ENCODE data around the gene RABEP1. TPM values are rescaled to one million over a fixed set of nuclear protein-coding genes. Genes with fewer than 3 reads are reported as not detected.

RABEP1 gene
- total and polyA plus RNA-seq, 9 of the 15 experiments (the other 6 are each of a cell fraction or from before 2014, with no cell fraction given): 8.2 to 38.9 (median 30.3) TPM

DNA sequence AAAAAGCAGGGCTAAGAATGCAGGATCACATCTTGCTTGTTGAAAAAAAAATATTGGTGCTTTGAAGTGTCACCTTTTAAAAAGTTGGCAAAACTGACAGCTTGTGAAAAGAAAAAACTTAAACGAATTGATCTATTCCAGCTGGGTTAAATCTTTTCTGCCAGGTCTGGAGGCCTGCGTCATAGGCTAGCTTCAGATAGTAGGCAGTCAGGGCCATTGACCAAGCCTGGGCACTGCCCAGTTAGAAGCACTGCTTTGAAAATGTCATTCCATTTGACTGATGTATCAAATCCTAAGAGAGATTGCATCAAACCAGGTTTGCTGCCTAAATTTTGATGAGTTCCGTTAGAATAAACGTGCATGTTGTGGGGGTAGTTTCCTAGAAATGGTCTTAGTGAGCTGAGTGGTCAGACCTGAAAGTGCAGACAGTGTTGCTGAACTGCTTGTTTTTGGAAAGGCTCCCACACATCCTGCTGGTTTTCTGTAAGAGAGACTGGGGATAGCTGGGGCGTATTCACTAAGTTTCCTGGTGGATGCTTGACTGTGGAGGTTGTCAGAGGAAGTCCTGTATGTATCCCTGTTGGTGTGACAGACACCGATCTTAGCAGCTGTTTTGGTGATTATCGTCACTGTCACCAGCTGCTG is 98.5 kb downstream of the RABEP1 start:
- POLR2A ChIA-PET: interaction anchor here (0.6 to 3.0 kb wide), 5 partner anchors 8 to 278 kb away, joined by 3 to 14 read pairs (median 3); partner anchors contain the start of gene C1QBP
- no peaks in the 10 kb centered on the region for H3K79me2 ChIP-seq (ENCODE audit: control insufficient read depth, insufficient read depth, low read length)
- no TSS peak for BruUV-seq (replicated peaks)
- H3K36me3 ChIP-seq (ENCODE audit: control insufficient read depth, insufficient read depth, low read length): peaks cover 91% of the 10 kb centered on the region
- H3K4me1 ChIP-seq (replicated peaks in 1 of 2; ENCODE audit: control insufficient read depth in 2 of 2, insufficient read depth in 2 of 2, low read length in 2 of 2): no peaks in the 10 kb centered on the region; a peak in 1 of 5 replicates
- H3K9me3 ChIP-seq (replicated peaks; ENCODE audit: control insufficient read depth, insufficient read depth, low read depth, low read length): no peaks in the 10 kb centered on the region
- FAIRE-seq (no peak), DNase-seq (ENCODE audit: extremely low read depth in 1 of 4, low spot score in 3 of 4) (peak in 1 of 4 experiments; percentile 7), ATAC-seq (peak; percentile 23)
- in situ Hi-C loops (cut with MboI): no loop called here
- H3K9ac ChIP-seq (ENCODE audit: insufficient read depth in 1 of 2, low read depth in 2 of 2, low read length in 2 of 2): no peak overlapping the region
- no peaks in the 10 kb centered on the region for H4K20me1 ChIP-seq (replicated peaks; ENCODE audit: control insufficient read depth, insufficient read depth, low read length)
- TF ChIP-seq TFAP4 (CRISPR knock-in tag; IDR thresholded peaks at IDR 0.05; ENCODE audit: borderline replicate concordance): 0 out of 2 replicates have a peak, but pooled peaks have one; percentile 17
- no peak for TF ChIP-seq ZNF592 (IDR thresholded peaks at IDR 0.05)
- TF ChIP-seq HNRNPH1 (optimal IDR thresholded peaks at IDR 0.05; ENCODE audit: low read depth, low read length): no peak
- TF ChIP-seq ZNF384 (IDR thresholded peaks at IDR 0.05; ENCODE audit: low read depth, low read length): no peak
- TF ChIP-seq JUND (IDR thresholded peaks at IDR 0.05; ENCODE audit: borderline replicate concordance, low read depth, low read length): no peak
- TF ChIP-seq JUND (tag; IDR thresholded peaks at IDR 0.05; ENCODE audit: borderline replicate concordance, low read depth, low read length): no peak
- no peak for TF ChIP-seq BRD9 (IDR thresholded peaks at IDR 0.05; ENCODE audit: low read depth, partially characterized antibody)
- TF ChIP-seq CCAR2 (IDR thresholded peaks at IDR 0.05; ENCODE audit: low read depth, low read length): no peak
- no peak overlapping the region for H2AFZ ChIP-seq (ENCODE audit: low read depth, low read length)
- H3K27me3 ChIP-seq (ENCODE audit: control insufficient read depth in 2 of 2, insufficient read depth in 2 of 2, low read length in 2 of 2): no peaks in the 10 kb centered on the region
- 59% methylated on average over 6 of the region's 7 CpGs for WGBS (ENCODE audit: insufficient coverage, low coverage, missing lambda C conversion rate)
- CTCF ChIA-PET (ENCODE audit: low intra/inter-chr PET ratio): no interaction called here
- H3K4me3 ChIP-seq: no peak overlapping the region
- no peak overlapping the region for H3K4me2 ChIP-seq (ENCODE audit: insufficient read depth, low read length)
- intact Hi-C loops (cut with micrococcal nuclease): no loop called here
- H3K9me1 ChIP-seq (ENCODE audit: control insufficient read depth, insufficient read depth, low read length): no peaks in the 10 kb centered on the region
- H3K27ac ChIP-seq (ENCODE audit: extremely low read depth, low read depth, low read length): no peak overlapping the region

Data from K562 (cell line).